ENCODE results near the gene KDM4C. TPM values are rescaled to one million over a fixed set of nuclear protein-coding genes. Genes with fewer than 3 reads are reported as not detected.
"Not testable (repeated sequence)": the region's sequence is repeated elsewhere in the genome, so short reads cannot be mapped to it uniquely, and the experiment has no call there.

KDM4C gene
- polyA plus RNA-seq, 4 donors = 12.6 to 27.3 (median 18.9) TPM

DNA sequence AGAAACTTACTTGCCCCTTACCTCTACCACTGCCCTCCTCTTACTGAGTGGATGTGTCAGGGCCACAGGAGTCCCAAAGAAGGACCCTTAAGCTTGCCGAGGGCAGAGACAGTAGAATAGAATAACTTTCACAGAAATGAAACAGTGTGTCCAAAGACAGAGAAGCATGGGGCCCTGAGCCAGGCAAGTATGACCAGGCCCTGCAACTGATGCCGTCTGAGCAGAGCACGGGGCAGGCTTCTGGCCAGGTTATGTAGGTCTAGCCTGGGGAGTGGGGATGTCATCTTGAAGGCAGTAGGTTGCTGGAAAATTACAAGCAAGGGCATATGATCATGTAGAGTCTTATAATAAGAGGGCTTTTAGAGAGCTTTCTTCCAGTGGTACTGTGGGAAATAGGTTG is 415.4 kb downstream of the KDM4C start:
- Histone ChIP-seq H3K27me3 (ENCODE audit: control insufficient read depth in 3 of 3, insufficient read depth in 3 of 3, low read length in 3 of 3) (no peaks in the 10 kb centered on the region), H3K9me3 (ENCODE audit: control insufficient read depth in 2 of 2, insufficient read depth in 1 of 2, low read depth in 1 of 2, low read length in 1 of 2) (no peaks in the 10 kb centered on the region), H3K36me3 (ENCODE audit: control insufficient read depth in 3 of 3, insufficient read depth in 2 of 3, low read depth in 1 of 3, low read length in 3 of 3) (peaks cover 4 to 24% (median 6%) of the 10 kb centered on the region in 3 donors), H3K27ac (ENCODE audit: low read depth in 1 of 3, low read length in 2 of 3) (no peak overlapping the region), H3K4me1 (ENCODE audit: control insufficient read depth in 3 of 3, insufficient read depth in 2 of 3, low read depth in 1 of 3, low read length in 2 of 3) (no peaks in the 10 kb centered on the region), H3K4me3 (ENCODE audit: low read depth in 1 of 3, low read length in 3 of 3) (no peak overlapping the region)
- DNase-seq (no peak), FAIRE-seq (no peak)
- WGBS, 3 donors = 93 to 97% (median 93%) methylated on average over 3 of the region's 3 CpGs

- WGBS, 3 donors = 91 to 94% (median 92%) methylated on average over 7 of the region's 7 CpGs
- H3K36me3 ChIP-seq (ENCODE audit: control insufficient read depth in 3 of 3, insufficient read depth in 2 of 3, low read depth in 1 of 3, low read length in 3 of 3) = peaks cover 4 to 20% (median 6%) of the 10 kb centered on the region in 3 donors
- H3K27me3 ChIP-seq (ENCODE audit: control insufficient read depth in 3 of 3, insufficient read depth in 3 of 3, low read length in 3 of 3) = no peaks in the 10 kb centered on the region
- no peak for FAIRE-seq
- no peaks in the 10 kb centered on the region for H3K9me3 ChIP-seq (ENCODE audit: control insufficient read depth in 2 of 2, insufficient read depth in 1 of 2, low read depth in 1 of 2, low read length in 1 of 2)
- H3K27ac ChIP-seq (ENCODE audit: low read depth in 1 of 3, low read length in 2 of 3) = no peak overlapping the region
- H3K4me1 ChIP-seq (ENCODE audit: control insufficient read depth in 3 of 3, insufficient read depth in 2 of 3, low read depth in 1 of 3, low read length in 2 of 3) = no peaks in the 10 kb centered on the region
- H3K4me3 ChIP-seq (ENCODE audit: low read depth in 1 of 3, low read length in 3 of 3) = no peak overlapping the region
- DNase-seq = no peak
Measured at GRCh38 chr9:7174301-7174700, 416.5 kb downstream of the KDM4C start.

GRCh38 chr9:7174884-7175283 is 417.1 kb downstream of the KDM4C start:
- peaks cover 2 to 20% (median 6%) of the 10 kb centered on the region in 3 donors for H3K36me3 ChIP-seq (ENCODE audit: control insufficient read depth in 3 of 3, insufficient read depth in 2 of 3, low read depth in 1 of 3, low read length in 3 of 3)
- H3K27ac ChIP-seq (ENCODE audit: low read depth in 1 of 3, low read length in 2 of 3) = no peak overlapping the region
- DNase-seq = no peak
- no peaks in the 10 kb centered on the region for H3K9me3 ChIP-seq (ENCODE audit: control insufficient read depth in 2 of 2, insufficient read depth in 1 of 2, low read depth in 1 of 2, low read length in 1 of 2)
- 92 to 96% (median 96%) methylated on average over 8 of the region's 8 CpGs for WGBS, 3 donors
- no peaks in the 10 kb centered on the region for H3K27me3 ChIP-seq (ENCODE audit: control insufficient read depth in 3 of 3, insufficient read depth in 3 of 3, low read length in 3 of 3)
- no peak for FAIRE-seq
- no peak overlapping the region for H3K4me3 ChIP-seq (ENCODE audit: low read depth in 1 of 3, low read length in 3 of 3)
- no peaks in the 10 kb centered on the region for H3K4me1 ChIP-seq (ENCODE audit: control insufficient read depth in 3 of 3, insufficient read depth in 2 of 3, low read depth in 1 of 3, low read length in 2 of 3)

- FAIRE-seq = no peak
- no peak for DNase-seq
Measured at GRCh38 chr9:7176561-7176960, 418.8 kb downstream of the KDM4C start.

DNA sequence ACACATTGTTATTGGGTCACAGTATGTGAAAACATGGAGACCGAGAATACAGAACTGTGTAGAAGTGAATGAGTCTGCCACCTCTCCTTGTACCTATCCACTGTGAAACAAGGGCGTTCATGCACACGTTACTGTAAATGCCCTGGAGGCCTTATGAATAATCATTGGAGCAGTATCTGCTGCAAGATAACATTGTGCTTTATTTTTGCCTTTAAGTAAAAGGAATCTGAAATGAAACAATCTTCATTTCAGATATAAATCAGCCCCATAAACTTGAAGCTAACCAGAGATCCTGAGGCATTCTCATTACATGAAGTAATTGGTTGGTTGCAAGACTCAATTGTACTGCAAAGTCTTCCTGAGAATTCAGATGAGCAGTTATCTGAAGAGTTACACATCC is 419.6 kb downstream of the KDM4C start:
- Histone ChIP-seq H3K36me3 (ENCODE audit: control insufficient read depth in 3 of 3, insufficient read depth in 2 of 3, low read depth in 1 of 3, low read length in 3 of 3) (peaks cover 0 to 23% (median 6%) of the 10 kb centered on the region in 3 donors), H3K4me1 (ENCODE audit: control insufficient read depth in 3 of 3, insufficient read depth in 2 of 3, low read depth in 1 of 3, low read length in 2 of 3) (no peaks in the 10 kb centered on the region), H3K27ac (ENCODE audit: low read depth in 1 of 3, low read length in 2 of 3) (no peak overlapping the region), H3K4me3 (ENCODE audit: low read depth in 1 of 3, low read length in 3 of 3) (no peak overlapping the region), H3K27me3 (ENCODE audit: control insufficient read depth in 3 of 3, insufficient read depth in 3 of 3, low read length in 3 of 3) (no peaks in the 10 kb centered on the region), H3K9me3 (ENCODE audit: control insufficient read depth in 2 of 2, insufficient read depth in 1 of 2, low read depth in 1 of 2, low read length in 1 of 2) (peaks cover 0 to 3% of the 10 kb centered on the region in 2 donors)
- DNase-seq (no peak), FAIRE-seq (no peak)
- WGBS, 3 donors = 89 to 93% (median 92%) methylated on average over 3 of the region's 3 CpGs

More at GRCh38 chr9:7176561-7176960, 418.8 kb downstream of the KDM4C start:
- H3K9me3 ChIP-seq (ENCODE audit: control insufficient read depth in 2 of 2, insufficient read depth in 1 of 2, low read depth in 1 of 2, low read length in 1 of 2) = no peaks in the 10 kb centered on the region
- H3K4me1 ChIP-seq (ENCODE audit: control insufficient read depth in 3 of 3, insufficient read depth in 2 of 3, low read depth in 1 of 3, low read length in 2 of 3) = no peaks in the 10 kb centered on the region
- H3K27me3 ChIP-seq (ENCODE audit: control insufficient read depth in 3 of 3, insufficient read depth in 3 of 3, low read length in 3 of 3) = no peaks in the 10 kb centered on the region
- H3K27ac ChIP-seq (ENCODE audit: low read depth in 1 of 3, low read length in 2 of 3) = no peak overlapping the region
- no peak overlapping the region for H3K4me3 ChIP-seq (ENCODE audit: low read depth in 1 of 3, low read length in 3 of 3)
- peaks cover 0 to 23% (median 6%) of the 10 kb centered on the region in 3 donors for H3K36me3 ChIP-seq (ENCODE audit: control insufficient read depth in 3 of 3, insufficient read depth in 2 of 3, low read depth in 1 of 3, low read length in 3 of 3)
- WGBS, 3 donors = 85 to 95% (median 94%) methylated on average over 1 of the region's 1 CpG

DNA sequence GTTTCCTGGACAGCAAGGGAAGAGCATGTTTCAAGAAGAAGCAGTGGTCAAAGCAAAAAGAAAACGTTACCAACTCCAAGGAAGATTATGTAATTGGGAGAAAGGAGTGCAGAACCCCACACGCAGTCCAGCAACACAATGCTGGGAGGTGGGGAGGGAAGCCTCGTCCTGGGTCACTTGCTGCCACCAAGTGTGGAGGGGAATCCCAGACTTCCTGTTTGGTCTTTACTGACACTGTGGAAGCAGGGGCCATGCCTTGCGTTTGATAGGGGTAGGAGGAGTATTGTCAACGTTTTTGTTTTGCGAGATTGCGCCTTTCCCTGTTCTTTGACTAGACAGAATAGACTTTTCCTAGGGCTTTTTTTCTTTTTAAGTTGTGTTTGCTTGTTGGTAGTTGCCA is 421.0 kb downstream of the KDM4C start:
- Histone ChIP-seq H3K9me3 (ENCODE audit: control insufficient read depth in 2 of 2, insufficient read depth in 1 of 2, low read depth in 1 of 2, low read length in 1 of 2) (peaks cover 0 to 3% of the 10 kb centered on the region in 2 donors), H3K4me1 (ENCODE audit: control insufficient read depth in 3 of 3, insufficient read depth in 2 of 3, low read depth in 1 of 3, low read length in 2 of 3) (no peaks in the 10 kb centered on the region), H3K4me3 (ENCODE audit: low read depth in 1 of 3, low read length in 3 of 3) (no peak overlapping the region), H3K36me3 (ENCODE audit: control insufficient read depth in 3 of 3, insufficient read depth in 2 of 3, low read depth in 1 of 3, low read length in 3 of 3) (peaks cover 0 to 19% (median 0%) of the 10 kb centered on the region in 3 donors), H3K27ac (ENCODE audit: low read depth in 1 of 3, low read length in 2 of 3) (no peak overlapping the region), H3K27me3 (ENCODE audit: control insufficient read depth in 3 of 3, insufficient read depth in 3 of 3, low read length in 3 of 3) (no peaks in the 10 kb centered on the region)
- WGBS, 3 donors = 68 to 84% (median 78%) methylated on average over 7 of the region's 7 CpGs
- DNase-seq (no peak), FAIRE-seq (no peak)

DNA sequence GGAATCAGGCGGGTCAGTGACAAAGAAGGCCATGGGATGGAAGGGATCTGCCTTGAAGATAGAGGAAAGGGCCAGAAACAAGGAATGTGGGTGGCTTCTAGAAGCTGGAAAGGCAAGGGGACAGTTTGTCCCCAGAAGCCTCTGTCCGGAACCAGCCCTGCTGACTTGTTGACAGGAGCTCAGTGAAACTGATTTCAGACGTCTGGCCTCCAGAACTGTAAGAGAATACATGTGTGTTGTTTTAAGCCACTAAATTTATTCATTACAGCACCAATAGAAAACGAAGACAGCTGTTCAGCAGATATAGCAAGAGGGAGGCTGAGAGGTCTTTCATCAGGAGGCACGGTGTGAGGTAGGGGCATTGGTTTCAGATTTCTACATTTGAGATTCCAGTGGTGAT is 422.5 kb downstream of the KDM4C start:
- Histone ChIP-seq H3K4me3 (ENCODE audit: low read depth in 1 of 3, low read length in 3 of 3) (no peak overlapping the region), H3K4me1 (ENCODE audit: control insufficient read depth in 3 of 3, insufficient read depth in 2 of 3, low read depth in 1 of 3, low read length in 2 of 3) (no peaks in the 10 kb centered on the region), H3K27ac (ENCODE audit: low read depth in 1 of 3, low read length in 2 of 3) (no peak overlapping the region), H3K36me3 (ENCODE audit: control insufficient read depth in 3 of 3, insufficient read depth in 2 of 3, low read depth in 1 of 3, low read length in 3 of 3) (peaks cover 0 to 14% (median 0%) of the 10 kb centered on the region in 3 donors), H3K9me3 (ENCODE audit: control insufficient read depth in 2 of 2, insufficient read depth in 1 of 2, low read depth in 1 of 2, low read length in 1 of 2) (peaks cover 0 to 3% of the 10 kb centered on the region in 2 donors), H3K27me3 (ENCODE audit: control insufficient read depth in 3 of 3, insufficient read depth in 3 of 3, low read length in 3 of 3) (no peaks in the 10 kb centered on the region)
- DNase-seq (no peak), FAIRE-seq (no peak)
- WGBS, 3 donors = 87 to 94% (median 88%) methylated on average over 5 of the region's 5 CpGs

- H3K27me3 ChIP-seq (ENCODE audit: control insufficient read depth in 3 of 3, insufficient read depth in 3 of 3, low read length in 3 of 3); H3K27ac ChIP-seq (ENCODE audit: low read depth in 1 of 3, low read length in 2 of 3); H3K4me3 ChIP-seq (ENCODE audit: low read depth in 1 of 3, low read length in 3 of 3); FAIRE-seq; DNase-seq; H3K36me3 ChIP-seq (ENCODE audit: control insufficient read depth in 3 of 3, insufficient read depth in 2 of 3, low read depth in 1 of 3, low read length in 3 of 3); H3K4me1 ChIP-seq (ENCODE audit: control insufficient read depth in 3 of 3, insufficient read depth in 2 of 3, low read depth in 1 of 3, low read length in 2 of 3): not testable (repeated sequence)
- peaks cover 0 to 15% of the 10 kb centered on the region in 2 donors for H3K9me3 ChIP-seq (ENCODE audit: control insufficient read depth in 2 of 2, insufficient read depth in 1 of 2, low read depth in 1 of 2, low read length in 1 of 2)
- 79 to 93% (median 89%) methylated on average over 7 of the region's 7 CpGs for WGBS, 3 donors
Measured at GRCh38 chr9:7183139-7183538, 425.4 kb downstream of the KDM4C start.

DNA sequence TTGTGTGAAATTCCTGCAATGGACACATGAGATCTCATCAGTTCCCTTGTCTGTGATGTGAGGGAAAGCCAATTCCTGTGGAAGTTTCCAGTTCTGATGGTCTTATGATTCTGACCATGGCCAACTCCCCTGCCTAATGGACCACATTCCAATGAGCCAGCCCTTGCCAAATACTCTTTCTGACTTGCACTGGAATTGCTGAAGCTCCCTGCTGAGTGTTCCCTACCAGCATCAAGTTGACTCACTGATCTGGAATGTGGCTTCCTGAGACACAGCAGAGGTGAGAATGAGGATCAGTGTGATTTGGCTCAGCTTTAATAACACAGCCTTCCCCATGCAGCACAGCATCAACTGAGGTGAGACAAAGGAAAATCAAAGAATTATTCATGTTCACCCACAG is 427.8 kb downstream of the KDM4C start:
- peaks cover 0 to 27% of the 10 kb centered on the region in 2 donors for H3K9me3 ChIP-seq (ENCODE audit: control insufficient read depth in 2 of 2, insufficient read depth in 1 of 2, low read depth in 1 of 2, low read length in 1 of 2)
- H3K27me3 ChIP-seq (ENCODE audit: control insufficient read depth in 3 of 3, insufficient read depth in 3 of 3, low read length in 3 of 3) = no peaks in the 10 kb centered on the region
- DNase-seq = no peak
- no peak overlapping the region for H3K27ac ChIP-seq (ENCODE audit: low read depth in 1 of 3, low read length in 2 of 3)
- no peaks in the 10 kb centered on the region for H3K4me1 ChIP-seq (ENCODE audit: control insufficient read depth in 3 of 3, insufficient read depth in 2 of 3, low read depth in 1 of 3, low read length in 2 of 3)
- H3K36me3 ChIP-seq (ENCODE audit: control insufficient read depth in 3 of 3, insufficient read depth in 2 of 3, low read depth in 1 of 3, low read length in 3 of 3) = peaks cover 0 to 9% (median 0%) of the 10 kb centered on the region in 3 donors
- H3K4me3 ChIP-seq (ENCODE audit: low read depth in 1 of 3, low read length in 3 of 3) = no peak overlapping the region
- FAIRE-seq = no peak
